Endothelial cell (in vitro differentiated cells): ENCODE measurements around the gene ACYP1. TPM values are rescaled to one million over a fixed set of nuclear protein-coding genes. Genes with fewer than 3 reads are reported as not detected.

ENCODE experiments used
- DNase-seq: peaks from one replicate; pipeline ENCODE4 v3.0.0; 2021; ENCODE audit warnings: low spot score
- H3K27ac Mint-ChIP-seq: one replicate; pipeline ENCODE4 v1.8.0; 2021; ENCODE audit warnings: mixed read lengths, inconsistent platforms; ENCODE audit not compliant: unreplicated experiment
- H3K27me3 Mint-ChIP-seq: one replicate; pipeline ENCODE4 v1.8.0; 2021; ENCODE audit warnings: mild to moderate bottlenecking, moderate library complexity, mixed read lengths, inconsistent platforms; ENCODE audit not compliant: unreplicated experiment
- H3K36me3 Mint-ChIP-seq: one replicate; pipeline ENCODE4 v1.8.0; 2021; ENCODE audit warnings: mild to moderate bottlenecking, low read depth, mixed read lengths, inconsistent platforms; ENCODE audit not compliant: unreplicated experiment
- H3K4me1 Mint-ChIP-seq: one replicate; pipeline ENCODE4 v1.8.0; 2021; ENCODE audit warnings: mild to moderate bottlenecking, mixed read lengths, inconsistent platforms; ENCODE audit not compliant: unreplicated experiment
- H3K4me3 Mint-ChIP-seq: one replicate; pipeline ENCODE4 v1.8.0; 2021; ENCODE audit warnings: mild to moderate bottlenecking, mixed read lengths, inconsistent platforms; ENCODE audit not compliant: unreplicated experiment
- H3K9me3 Mint-ChIP-seq: one replicate; pipeline ENCODE4 v1.8.0; 2021; ENCODE audit warnings: mixed read lengths, inconsistent platforms; ENCODE audit not compliant: unreplicated experiment
- CTCF ChIP-seq: fragments of 200-600 bp; sonication (generic); IDR thresholded peaks from one replicate; pipeline ENCODE4 v1.5.0; 2021; ENCODE audit warnings: antibody characterized with exemption; ENCODE audit not compliant: unreplicated experiment
- total RNA-seq: library from RNA; stranded (reverse); fragmentation: NEBNext Ultra II Directional; extraction: Animal tissue kit (Norgen Biotek cat#: 25700); gene quantifications from one replicate; pipeline ENCODE4 v1.2.1, GENCODE V29; 2021; ENCODE audit not compliant: unreplicated experiment

Gene ACYP1
- total RNA-seq, 1 donor from 2014 or later: 5.8 TPM

- no peaks in the 10 kb centered on the region for H3K4me1 Mint-ChIP-seq
- no peaks in the 10 kb centered on the region for H3K9me3 Mint-ChIP-seq
- H3K27ac Mint-ChIP-seq: no peak overlapping the region
- no peaks in the 10 kb centered on the region for H3K27me3 Mint-ChIP-seq
- H3K36me3 Mint-ChIP-seq: no peaks in the 10 kb centered on the region
- H3K4me3 Mint-ChIP-seq: no peak overlapping the region
- DNase-seq: no peak
- TF ChIP-seq CTCF: no peak
Observed at GRCh38 chr14:75044752-75045151, 19.1 kb downstream of the ACYP1 start.

- no peak for DNase-seq
- TF ChIP-seq CTCF: no peak
- Mint-ChIP-seq H3K27me3 (no peaks in the 10 kb centered on the region), H3K4me3 (no peak overlapping the region), H3K36me3 (no peaks in the 10 kb centered on the region), H3K4me1 (no peaks in the 10 kb centered on the region), H3K27ac (no peak overlapping the region), H3K9me3 (no peaks in the 10 kb centered on the region)
Observed at GRCh38 chr14:75044322-75044721, 19.5 kb downstream of the ACYP1 start.

GRCh38 chr14:75042035-75042434 is 21.8 kb downstream of the ACYP1 start:
- no peak for DNase-seq
- no peak overlapping the region for H3K27ac Mint-ChIP-seq
- H3K27me3 Mint-ChIP-seq: no peaks in the 10 kb centered on the region
- TF ChIP-seq CTCF: no peak
- no peaks in the 10 kb centered on the region for H3K4me1 Mint-ChIP-seq
- H3K4me3 Mint-ChIP-seq: no peak overlapping the region
- peaks cover 1% of the 10 kb centered on the region for H3K36me3 Mint-ChIP-seq
- no peaks in the 10 kb centered on the region for H3K9me3 Mint-ChIP-seq

- TF ChIP-seq CTCF: no peak
- no peaks in the 10 kb centered on the region for H3K27me3 Mint-ChIP-seq
- H3K4me1 Mint-ChIP-seq: no peaks in the 10 kb centered on the region
- no peak overlapping the region for H3K27ac Mint-ChIP-seq
- DNase-seq: no peak
- peaks cover 6% of the 10 kb centered on the region for H3K36me3 Mint-ChIP-seq
- H3K9me3 Mint-ChIP-seq: no peaks in the 10 kb centered on the region
- no peak overlapping the region for H3K4me3 Mint-ChIP-seq
Observed at GRCh38 chr14:75041613-75042012, 22.2 kb downstream of the ACYP1 start.

GRCh38 chr14:75040959-75041358 is 22.9 kb downstream of the ACYP1 start:
- Mint-ChIP-seq H3K9me3 (no peaks in the 10 kb centered on the region), H3K4me1 (no peaks in the 10 kb centered on the region), H3K4me3 (no peak overlapping the region), H3K27me3 (no peaks in the 10 kb centered on the region), H3K36me3 (peaks cover 7% of the 10 kb centered on the region), H3K27ac (no peak overlapping the region)
- no peak for TF ChIP-seq CTCF
- no peak for DNase-seq
